Stimulated activated CD8-positive, alpha-beta memory T cell treated with anti-CD3 and anti-CD28 coated beads, Interleukin-12 subunit alpha, Interleukin-12 subunit beta, amount 100 ng/mL, for 24 hours (primary cell): ENCODE measurements around the gene CHEK1.

Experiments used
- DNase-seq: peaks from one replicate; pipeline ENCODE4 v3.0.0-alpha.2; 2020; ENCODE audit errors: extremely low read depth

CHEK1 gene

GRCh38 chr11:125626288-125626950 is 1.5 kb downstream of the CHEK1 start:
- no peak for DNase-seq

- no peak for DNase-seq
Observed at GRCh38 chr11:125627236-125627910, 2.4 kb downstream of the CHEK1 start.

GRCh38 chr11:125637840-125638239 is 12.9 kb downstream of the CHEK1 start:
- DNase-seq, result no peak

- DNase-seq, result no peak
Observed at GRCh38 chr11:125638315-125638714, 13.4 kb downstream of the CHEK1 start.

GRCh38 chr11:125645871-125646270 is 20.9 kb downstream of the CHEK1 start:
- DNase-seq, result no peak

- no peak for DNase-seq
Observed at GRCh38 chr11:125649465-125650166, 24.7 kb downstream of the CHEK1 start.

GRCh38 chr11:125662689-125663088 is 37.7 kb downstream of the CHEK1 start:
- DNase-seq, result no peak

- no peak for DNase-seq
Observed at GRCh38 chr11:125663910-125664309, 38.9 kb downstream of the CHEK1 start.

- DNase-seq, result no peak
Observed at GRCh38 chr11:125667151-125667550, 42.2 kb downstream of the CHEK1 start.

GRCh38 chr11:125670172-125670571 is 45.2 kb downstream of the CHEK1 start:
- no peak for DNase-seq

- DNase-seq, result no peak
Observed at GRCh38 chr11:125671561-125671960, 46.6 kb downstream of the CHEK1 start.

GRCh38 chr11:125674210-125674609 is 49.2 kb downstream of the CHEK1 start:
- no peak for DNase-seq

GRCh38 chr11:125675196-125675595 is 50.2 kb downstream of the CHEK1 start:
- no peak for DNase-seq

- no peak for DNase-seq
Observed at GRCh38 chr11:125679397-125679796, 54.4 kb downstream of the CHEK1 start.

- no peak for DNase-seq
Observed at GRCh38 chr11:125679837-125680236, 54.9 kb downstream of the CHEK1 start.

- no peak for DNase-seq
Observed at GRCh38 chr11:125680747-125681146, 55.8 kb downstream of the CHEK1 start, which contains the start of gene ACRV1. ACRV1 (minus strand) TSS chr11:125680847; CDS start chr11:125680780, 67 bp downstream.

- no peak for DNase-seq
Observed at GRCh38 chr11:125685228-125685627, 60.3 kb downstream of the CHEK1 start.

- DNase-seq, result no peak
Observed at GRCh38 chr11:125688066-125688465, 63.1 kb downstream of the CHEK1 start.

- DNase-seq, result no peak
Observed at GRCh38 chr11:125688632-125689031, 63.7 kb downstream of the CHEK1 start.

- no peak for DNase-seq
Observed at GRCh38 chr11:125689274-125689859, 64.4 kb downstream of the CHEK1 start.

- no peak for DNase-seq
Observed at GRCh38 chr11:125690006-125690405, 65.0 kb downstream of the CHEK1 start.

- DNase-seq, result no peak
Observed at GRCh38 chr11:125692887-125693286, 67.9 kb downstream of the CHEK1 start.
